Fibroblast of villous mesenchyme (primary cell): ENCODE data around the gene ZFAND5. TPM values are rescaled to one million over a fixed set of nuclear protein-coding genes. Genes with fewer than 3 reads are reported as not detected.

Experiments used
- DNase-seq: peaks from one replicate; pipeline ENCODE4 v3.0.0-alpha.2; 2010; ENCODE audit warnings: low read depth
- H3K4me3 ChIP-seq: 2 replicates; pipeline ENCODE4 v1.5.1; 2011; ENCODE audit warnings: low read depth, mild to moderate bottlenecking, low read length
- total RNA-seq: library from RNA; depleted of rRNA; stranded (reverse); fragments of >200 nt; gene quantifications from 2 replicates; pipeline ENCODE4 v1.2.3, GENCODE V29; 2012
- TF ChIP-seq, protein P1 (sequence below): IDR thresholded peaks from 2 replicates; pipeline ENCODE4 v1.5.1; 2012; ENCODE audit warnings: low read depth, mild to moderate bottlenecking, low read length; ENCODE audit not compliant: insufficient read depth

Gene ZFAND5
- total RNA-seq, 1 donor, result 366 TPM

DNA sequence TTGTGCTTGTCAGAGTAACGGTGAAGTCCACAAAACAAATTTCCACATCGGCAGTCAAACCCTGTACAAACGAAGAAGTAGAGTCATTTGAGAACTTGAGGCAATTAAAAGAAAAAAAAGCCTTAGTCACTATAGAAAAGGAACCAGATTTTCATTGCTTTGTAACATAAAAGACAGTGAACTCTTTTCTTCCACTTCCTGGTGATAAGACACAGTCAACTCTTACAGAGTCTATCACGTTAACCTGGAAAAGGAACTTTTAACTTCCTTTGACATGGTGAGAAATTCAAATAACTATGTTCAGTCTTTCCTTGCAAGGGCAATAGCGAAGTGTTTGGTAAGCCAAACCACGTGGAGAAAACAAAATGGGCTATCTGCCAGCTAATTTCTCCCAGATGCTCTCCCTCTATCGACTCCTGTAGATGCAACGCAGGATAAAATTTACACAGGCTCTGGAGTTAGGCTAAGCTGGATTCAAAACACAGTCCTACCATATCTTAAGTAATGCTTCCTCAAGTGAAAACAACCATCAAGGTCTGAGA lies 8.9 kb downstream of the ZFAND5 start:
- peak; percentile 72 for DNase-seq

GRCh38 chr9:72355153-72355552 lies 9.9 kb downstream of the ZFAND5 start:
- TF ChIP-seq, protein P1, sequence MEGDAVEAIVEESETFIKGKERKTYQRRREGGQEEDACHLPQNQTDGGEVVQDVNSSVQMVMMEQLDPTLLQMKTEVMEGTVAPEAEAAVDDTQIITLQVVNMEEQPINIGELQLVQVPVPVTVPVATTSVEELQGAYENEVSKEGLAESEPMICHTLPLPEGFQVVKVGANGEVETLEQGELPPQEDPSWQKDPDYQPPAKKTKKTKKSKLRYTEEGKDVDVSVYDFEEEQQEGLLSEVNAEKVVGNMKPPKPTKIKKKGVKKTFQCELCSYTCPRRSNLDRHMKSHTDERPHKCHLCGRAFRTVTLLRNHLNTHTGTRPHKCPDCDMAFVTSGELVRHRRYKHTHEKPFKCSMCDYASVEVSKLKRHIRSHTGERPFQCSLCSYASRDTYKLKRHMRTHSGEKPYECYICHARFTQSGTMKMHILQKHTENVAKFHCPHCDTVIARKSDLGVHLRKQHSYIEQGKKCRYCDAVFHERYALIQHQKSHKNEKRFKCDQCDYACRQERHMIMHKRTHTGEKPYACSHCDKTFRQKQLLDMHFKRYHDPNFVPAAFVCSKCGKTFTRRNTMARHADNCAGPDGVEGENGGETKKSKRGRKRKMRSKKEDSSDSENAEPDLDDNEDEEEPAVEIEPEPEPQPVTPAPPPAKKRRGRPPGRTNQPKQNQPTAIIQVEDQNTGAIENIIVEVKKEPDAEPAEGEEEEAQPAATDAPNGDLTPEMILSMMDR, result no peak
- peak; percentile 51 for DNase-seq
- no peak overlapping the region for H3K4me3 ChIP-seq

More for the DNA sequence above, 8.9 kb downstream of the ZFAND5 start:
- no peak overlapping the region for H3K4me3 ChIP-seq
- TF ChIP-seq, protein P1, result no peak

DNA sequence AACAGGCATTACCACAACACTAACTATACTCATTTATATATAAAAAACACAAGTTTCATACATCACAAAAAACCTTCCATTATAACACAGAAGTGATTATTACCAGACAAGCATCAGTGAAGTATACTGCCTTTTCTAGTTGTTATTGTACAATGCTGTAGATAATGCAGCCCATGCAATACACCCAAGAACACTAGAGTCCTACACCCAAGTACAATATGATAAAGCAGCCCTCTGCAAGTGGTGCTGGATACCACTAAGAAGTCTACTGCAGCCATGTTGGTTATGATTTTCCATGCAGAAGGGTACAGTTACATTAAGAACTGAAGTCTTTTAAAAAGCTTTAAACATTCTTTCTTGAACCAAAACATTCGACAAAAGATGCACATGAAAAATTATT lies 10.3 kb downstream of the ZFAND5 start:
- TF ChIP-seq, protein P1, result no peak
- DNase-seq, result no peak
- no peak overlapping the region for H3K4me3 ChIP-seq

GRCh38 chr9:72353455-72354116 lies 11.4 kb downstream of the ZFAND5 start:
- DNase-seq, result no peak
- TF ChIP-seq, protein P1, result no peak
- H3K4me3 ChIP-seq, result no peak overlapping the region

- H3K4me3 ChIP-seq, result no peak overlapping the region
- TF ChIP-seq, protein P1, result no peak
- peak; percentile 60 for DNase-seq
Observed at GRCh38 chr9:72352911-72353388, 12.1 kb downstream of the ZFAND5 start.

GRCh38 chr9:72351538-72352453 lies 13.2 kb downstream of the ZFAND5 start:
- no peak for DNase-seq
- TF ChIP-seq, protein P1, result no peak
- H3K4me3 ChIP-seq, result no peak overlapping the region
